Endothelial cell of umbilical vein (primary cell): ENCODE data around the gene TP73. TPM values are rescaled to one million over a fixed set of nuclear protein-coding genes. Genes with fewer than 3 reads are reported as not detected.

Source experiments
- BruUV-seq: library from RNA; stranded (reverse); fragments of 400-500 nt; replicated peaks from 2 replicates; lab custom pipeline; 2021; lab: Mats Ljungman, UMichigan
- CTCF ChIA-PET: fragments of 300-600, 350-600 bp; sonication (Branson Sonifier 250); formaldehyde crosslinking; loops from one replicate; lab custom pipeline; 2021; ENCODE audit warnings: antibody characterized with exemption, inconsistent platforms; lab: Charles Lee
- POLR2A ChIA-PET: fragments of 300-600, 350-600 bp; sonication (Branson Sonifier 250); formaldehyde crosslinking; loops from one replicate; lab custom pipeline; 2021; ENCODE audit warnings: antibody characterized with exemption, inconsistent platforms; lab: Charles Lee
- DNase-seq: peaks from one replicate; pipeline ENCODE4 v3.0.0-alpha.2; 2011; ENCODE audit warnings: low read depth, low spot score
- FAIRE-seq: peaks from 2 replicates; lab custom pipeline; 2011; peaks lifted over from hg19 to GRCh38; lab: Jason Lieb, UNC
- H2AFZ ChIP-seq: 2 replicates; pipeline ENCODE4 v1.6.0; 2012; ENCODE audit warnings: low read depth, low read length, control low read depth, inconsistent platforms
- H3K27ac ChIP-seq: 2 replicates; pipeline ENCODE4 v1.5.1; 2011; ENCODE audit warnings: low read depth, mild to moderate bottlenecking, control low read depth, low read length, moderate library complexity; ENCODE audit not compliant: insufficient read depth
- H3K27me3 ChIP-seq, 2 experiments: 2 replicates each; pipeline versions ENCODE4 v1.6.0 to v1.6.1; 2011; ENCODE audit warnings: low read length in 2 of 2, mixed read lengths in 1 of 2; ENCODE audit not compliant: control insufficient read depth in 2 of 2, insufficient read depth in 2 of 2
- H3K36me3 ChIP-seq, 2 experiments: 2 replicates in 1 of 2; 3 replicates in 1 of 2; pipeline ENCODE4 v1.5.1; 2011; ENCODE audit warnings: low read length in 2 of 2, mild to moderate bottlenecking in 1 of 2, moderate library complexity in 1 of 2; ENCODE audit not compliant: control insufficient read depth in 2 of 2, insufficient read depth in 2 of 2; ENCODE audit errors: extremely low read depth in 1 of 2
- H3K4me1 ChIP-seq: 3 replicates; pipeline ENCODE4 v1.5.1; 2011; ENCODE audit warnings: mild to moderate bottlenecking, low read length; ENCODE audit not compliant: control insufficient read depth, insufficient read depth; ENCODE audit errors: extremely low read depth
- H3K4me2 ChIP-seq: 2 replicates; pipeline ENCODE4 v1.6.1; 2011; ENCODE audit warnings: low read length, control low read depth, mixed read lengths; ENCODE audit not compliant: insufficient read depth
- H3K4me3 ChIP-seq, 3 experiments: fragments of 200-600 bp in 1 of 3; sonication (generic), shearing (Covaris generic) in 1 of 3; replicated peaks in 1 of 3; 2 replicates each; pipeline ENCODE4 v1.5.1; 2011 to 2016; ENCODE audit warnings: control low read depth in 3 of 3, low read length in 3 of 3, mild to moderate bottlenecking in 2 of 3, inconsistent platforms in 1 of 3, low read depth in 1 of 3, moderate library complexity in 1 of 3; ENCODE audit not compliant: insufficient read depth in 1 of 3
- H3K79me2 ChIP-seq: 2 replicates; pipeline ENCODE4 v1.6.0; 2012; ENCODE audit warnings: low read length, inconsistent platforms; ENCODE audit not compliant: control insufficient read depth, insufficient read depth
- H3K9ac ChIP-seq: replicated peaks from 2 replicates; pipeline ENCODE3; 2011; ENCODE audit warnings: low read length, control low read depth; ENCODE audit not compliant: insufficient read depth; ENCODE audit errors: extremely low read depth
- H3K9me1 ChIP-seq: replicated peaks from 3 replicates; pipeline ENCODE4 v1.6.0; 2011; ENCODE audit warnings: mild to moderate bottlenecking, low read length; ENCODE audit not compliant: control insufficient read depth, insufficient read depth; ENCODE audit errors: extremely low read depth
- H3K9me3 ChIP-seq: replicated peaks from 2 replicates; pipeline ENCODE4 v1.5.1; 2012; ENCODE audit warnings: low read length, inconsistent platforms; ENCODE audit not compliant: control insufficient read depth, insufficient read depth
- H4K20me1 ChIP-seq: replicated peaks from 2 replicates; pipeline ENCODE3; 2011; ENCODE audit warnings: mild to moderate bottlenecking, low read length; ENCODE audit not compliant: control insufficient read depth, insufficient read depth; ENCODE audit errors: extremely low read depth
- CTCF ChIP-seq, 2 donors: IDR thresholded peaks; 1 replicate in 1 of 2; 2 replicates in 1 of 2; pipeline ENCODE4 v1.5.1; 2011; ENCODE audit warnings: low read length in 2 of 2, mild to moderate bottlenecking in 2 of 2, moderate library complexity in 2 of 2, control low read depth in 1 of 2, inconsistent platforms in 1 of 2, low read depth in 1 of 2; ENCODE audit not compliant: insufficient read depth in 1 of 2; ENCODE audit errors: extremely low read depth in 1 of 2
- EZH2 ChIP-seq: IDR thresholded peaks from 2 replicates; pipeline ENCODE4 v1.6.1; 2012; ENCODE audit warnings: borderline replicate concordance, low read depth, mild to moderate bottlenecking, moderate library complexity, low read length, inconsistent platforms; ENCODE audit not compliant: severe bottlenecking
- FOS ChIP-seq: IDR thresholded peaks from 2 replicates; pipeline ENCODE4 v1.6.1; 2011; ENCODE audit warnings: mild to moderate bottlenecking, low read length, moderate library complexity, borderline replicate concordance; ENCODE audit not compliant: insufficient read depth
- GATA2 ChIP-seq: IDR thresholded peaks from 2 replicates; pipeline ENCODE4 v1.7.0; 2011; ENCODE audit warnings: low read depth, mild to moderate bottlenecking, moderate library complexity, mixed read lengths, low read length; ENCODE audit not compliant: insufficient read length, insufficient read depth
- JUN ChIP-seq: IDR thresholded peaks from 2 replicates; pipeline ENCODE4 v1.6.1; 2011; ENCODE audit warnings: borderline replicate concordance, low read depth; ENCODE audit not compliant: insufficient read length, insufficient read depth
- MAX ChIP-seq: IDR thresholded peaks from 2 replicates; pipeline ENCODE4 v1.6.1; 2011; ENCODE audit not compliant: insufficient read depth, insufficient read length
- MYC ChIP-seq: IDR thresholded peaks from one replicate; pipeline ENCODE4 v1.6.1; 2011; ENCODE audit warnings: mild to moderate bottlenecking, low read depth, low read length
- POLR2A ChIP-seq: IDR thresholded peaks from 2 replicates; pipeline ENCODE4 v1.6.1; 2012; ENCODE audit warnings: low read depth, mild to moderate bottlenecking, control low read depth, low read length
- POLR2AphosphoS5 ChIP-seq: IDR thresholded peaks from 2 replicates; pipeline ENCODE4 v1.6.1; 2012; ENCODE audit warnings: low read depth, mild to moderate bottlenecking, control low read depth, low read length, moderate library complexity; ENCODE audit not compliant: insufficient read depth
- dilution Hi-C: fragments of 300-500 bp; cut with MboI; formaldehyde crosslinking; loops from one replicate; pipeline ENCODE4 v1.15.0; 2019; ENCODE audit warnings: low sequenced_read_pairs; ENCODE audit not compliant: extremely low pct_ligation_motif_present
- intact Hi-C: fragments of 100-400 bp; cut with micrococcal nuclease; formaldehyde crosslinking; loops from one replicate; pipeline ENCODE4 v1.10.0; 2022
- polyA plus RNA-seq, 4 experiments: library from polyadenylated mRNA; depleted of rRNA in 3 of 4; stranded (reverse) in 3 of 4; unstranded in 1 of 4; fragments of >200 nt; gene quantifications; 2 replicates each; pipeline versions ENCODE4 v1.2.1 to v1.2.3, GENCODE V29; 2011 to 2012; ENCODE audit warnings: missing spikeins in 1 of 4
- total RNA-seq: library from RNA; stranded (reverse); gene quantifications from 2 replicates; pipeline ENCODE4 v1.2.3, GENCODE V29; 2021

The TP73 gene
- total and polyA plus RNA-seq, 2 donors (not counting 3 experiments of a cell fraction or from before 2014, with no cell fraction given) = 0.03 to 0.15 TPM

- CTCF ChIA-PET = interaction anchor here (1.2 to 5.8 kb wide), 6 partner anchors 8 to 165 kb away, joined by 5 to 196 read pairs (median 12); partner anchors contain the start of gene MEGF6
Measured at GRCh38 chr1:3617806-3618345, 34.4 kb upstream of the TP73 start.

GRCh38 chr1:3618531-3618880 lies 33.8 kb upstream of the TP73 start:
- intact Hi-C loops = loop anchor here (2.0 kb wide), 1 partner anchor 76 kb away; no protein-coding TSS in a partner anchor
- peaks cover 25% of the 10 kb centered on the region for H3K4me1 ChIP-seq
- no peak for DNase-seq
- no peaks in the 10 kb centered on the region for H3K79me2 ChIP-seq
- CTCF ChIA-PET = interaction anchor here (0.6 to 7.0 kb wide), 43 partner anchors 9 to 181 kb away, joined by 3 to 196 read pairs (median 6); partner anchors contain the start of genes ARHGEF16 and MEGF6
- no peaks in the 10 kb centered on the region for H3K27me3 ChIP-seq
- no peak overlapping the region for H3K4me2 ChIP-seq
- no peak for FAIRE-seq
- no peak overlapping the region for H3K4me3 ChIP-seq
- no TSS peak for BruUV-seq
- no peaks in the 10 kb centered on the region for H4K20me1 ChIP-seq
- H3K27ac ChIP-seq = no peak overlapping the region
- H3K9ac ChIP-seq = no peak overlapping the region
- no peaks in the 10 kb centered on the region for H3K36me3 ChIP-seq
- dilution Hi-C loops = no loop called here
- H3K9me1 ChIP-seq = no peaks in the 10 kb centered on the region
- no peaks in the 10 kb centered on the region for H3K9me3 ChIP-seq
- POLR2A ChIA-PET = interaction anchor here (0.6 to 0.7 kb wide), 2 partner anchors 24 to 53 kb away, joined by 4 to 5 read pairs; no protein-coding TSS in a partner anchor
- TF ChIP-seq POLR2AphosphoS5 (no peak), MYC (no peak), JUN (no peak), FOS (no peak), GATA2 (no peak), EZH2 (no peak), CTCF (IDR thresholded peaks at IDR 0.05; ENCODE audit: extremely low read depth in 1 of 2, insufficient read depth in 1 of 2, low read depth in 1 of 2, low read length in 2 of 2) (no peak), POLR2A (no peak), MAX (no peak)
- H2AFZ ChIP-seq = peak overlapping the region; percentile 40

More at GRCh38 chr1:3617806-3618345, 34.4 kb upstream of the TP73 start:
- H3K4me2 ChIP-seq = no peak overlapping the region
- no peak overlapping the region for H2AFZ ChIP-seq
- no peaks in the 10 kb centered on the region for H3K79me2 ChIP-seq
- H3K9ac ChIP-seq = no peak overlapping the region
- dilution Hi-C loops (no loop called here), intact Hi-C loops (loop anchor here (2.0 kb wide), 1 partner anchor 75 kb away; no protein-coding TSS in a partner anchor)
- BruUV-seq = no TSS peak
- no peaks in the 10 kb centered on the region for H3K9me3 ChIP-seq
- H3K36me3 ChIP-seq = no peaks in the 10 kb centered on the region
- H4K20me1 ChIP-seq = no peaks in the 10 kb centered on the region
- no peaks in the 10 kb centered on the region for H3K9me1 ChIP-seq
- no peak overlapping the region for H3K4me3 ChIP-seq
- POLR2A ChIA-PET = no interaction called here
- H3K4me1 ChIP-seq = peaks cover 31% of the 10 kb centered on the region
- TF ChIP-seq EZH2 = no peak
- TF ChIP-seq GATA2 = no peak
- TF ChIP-seq JUN = no peak
- no peak for TF ChIP-seq POLR2AphosphoS5
- H3K27me3 ChIP-seq = no peaks in the 10 kb centered on the region
- no peak overlapping the region for H3K27ac ChIP-seq
- FAIRE-seq = no peak
- DNase-seq = no peak
